22Rv1 (cell line): Measurements from ENCODE around the gene SNX3.

Experiments
- ZFX ChIP-seq: fragments of 450-650 bp; IDR thresholded peaks from 2 replicates; pipeline ENCODE4 v1.6.1; 2017; ENCODE audit warnings: antibody characterized with exemption, borderline replicate concordance
- TF ChIP-seq, protein P1 (sequence below): fragments of 450-650 bp; IDR thresholded peaks from 2 replicates; pipeline ENCODE4 v1.5.1; 2017; ENCODE audit warnings: mild to moderate bottlenecking

DNA sequence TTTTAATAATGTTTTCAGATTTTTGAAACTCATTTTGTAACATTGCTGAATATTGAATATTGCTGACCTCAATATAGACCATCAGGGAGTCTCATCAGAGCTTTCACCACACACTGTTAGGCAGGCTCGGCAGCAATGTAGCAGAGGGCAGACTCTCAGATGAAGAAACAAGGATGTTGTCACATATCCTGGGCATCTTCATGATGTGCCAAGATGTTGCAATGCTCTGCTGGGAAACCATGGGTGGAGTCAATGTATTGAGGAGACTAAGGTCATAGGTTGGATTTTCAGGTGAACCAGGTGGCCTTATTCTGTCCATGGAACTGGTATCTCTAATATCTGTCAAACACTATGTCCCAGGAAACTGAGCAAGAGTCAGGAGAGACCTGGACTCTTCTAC lies 67.7 kb downstream of the SNX3 start:
- TF ChIP-seq, protein P1, sequence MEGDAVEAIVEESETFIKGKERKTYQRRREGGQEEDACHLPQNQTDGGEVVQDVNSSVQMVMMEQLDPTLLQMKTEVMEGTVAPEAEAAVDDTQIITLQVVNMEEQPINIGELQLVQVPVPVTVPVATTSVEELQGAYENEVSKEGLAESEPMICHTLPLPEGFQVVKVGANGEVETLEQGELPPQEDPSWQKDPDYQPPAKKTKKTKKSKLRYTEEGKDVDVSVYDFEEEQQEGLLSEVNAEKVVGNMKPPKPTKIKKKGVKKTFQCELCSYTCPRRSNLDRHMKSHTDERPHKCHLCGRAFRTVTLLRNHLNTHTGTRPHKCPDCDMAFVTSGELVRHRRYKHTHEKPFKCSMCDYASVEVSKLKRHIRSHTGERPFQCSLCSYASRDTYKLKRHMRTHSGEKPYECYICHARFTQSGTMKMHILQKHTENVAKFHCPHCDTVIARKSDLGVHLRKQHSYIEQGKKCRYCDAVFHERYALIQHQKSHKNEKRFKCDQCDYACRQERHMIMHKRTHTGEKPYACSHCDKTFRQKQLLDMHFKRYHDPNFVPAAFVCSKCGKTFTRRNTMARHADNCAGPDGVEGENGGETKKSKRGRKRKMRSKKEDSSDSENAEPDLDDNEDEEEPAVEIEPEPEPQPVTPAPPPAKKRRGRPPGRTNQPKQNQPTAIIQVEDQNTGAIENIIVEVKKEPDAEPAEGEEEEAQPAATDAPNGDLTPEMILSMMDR: no peak
- no peak for TF ChIP-seq ZFX
